ENCODE results near the gene TAPT1.

TAPT1 gene

DNA sequence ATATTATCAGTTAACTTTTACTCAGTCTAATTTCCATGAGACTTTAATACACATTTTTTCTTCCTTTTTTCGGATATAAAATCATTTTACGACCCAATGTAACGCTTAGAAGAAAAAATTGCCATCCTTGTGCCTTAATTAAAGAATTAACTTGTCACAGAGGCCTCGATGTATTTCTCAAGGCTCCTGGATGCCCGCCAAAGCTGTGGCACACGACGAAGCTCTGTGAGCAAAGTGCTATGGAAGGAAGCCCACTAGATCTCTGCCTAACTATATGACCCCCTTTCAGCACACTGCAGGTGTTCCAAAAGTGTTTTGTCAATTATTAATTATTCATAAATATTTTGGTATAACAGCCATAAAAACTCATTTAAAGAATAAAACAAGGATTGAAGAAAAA, 54.4 kb downstream of the TAPT1 start:
- no peak overlapping the region for H3K4me3 ChIP-seq (ENCODE audit: low read depth, low read length)
- TF ChIP-seq, protein P1, sequence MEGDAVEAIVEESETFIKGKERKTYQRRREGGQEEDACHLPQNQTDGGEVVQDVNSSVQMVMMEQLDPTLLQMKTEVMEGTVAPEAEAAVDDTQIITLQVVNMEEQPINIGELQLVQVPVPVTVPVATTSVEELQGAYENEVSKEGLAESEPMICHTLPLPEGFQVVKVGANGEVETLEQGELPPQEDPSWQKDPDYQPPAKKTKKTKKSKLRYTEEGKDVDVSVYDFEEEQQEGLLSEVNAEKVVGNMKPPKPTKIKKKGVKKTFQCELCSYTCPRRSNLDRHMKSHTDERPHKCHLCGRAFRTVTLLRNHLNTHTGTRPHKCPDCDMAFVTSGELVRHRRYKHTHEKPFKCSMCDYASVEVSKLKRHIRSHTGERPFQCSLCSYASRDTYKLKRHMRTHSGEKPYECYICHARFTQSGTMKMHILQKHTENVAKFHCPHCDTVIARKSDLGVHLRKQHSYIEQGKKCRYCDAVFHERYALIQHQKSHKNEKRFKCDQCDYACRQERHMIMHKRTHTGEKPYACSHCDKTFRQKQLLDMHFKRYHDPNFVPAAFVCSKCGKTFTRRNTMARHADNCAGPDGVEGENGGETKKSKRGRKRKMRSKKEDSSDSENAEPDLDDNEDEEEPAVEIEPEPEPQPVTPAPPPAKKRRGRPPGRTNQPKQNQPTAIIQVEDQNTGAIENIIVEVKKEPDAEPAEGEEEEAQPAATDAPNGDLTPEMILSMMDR (IDR thresholded peaks at IDR 0.05; ENCODE audit: low read depth, low read length, missing control alignments) = no peak
- in situ Hi-C loops (cut with HindIII; ENCODE audit: low sequenced_read_pairs) = no loop called here
- DNase-seq (ENCODE audit: low read depth) = no peak

DNA sequence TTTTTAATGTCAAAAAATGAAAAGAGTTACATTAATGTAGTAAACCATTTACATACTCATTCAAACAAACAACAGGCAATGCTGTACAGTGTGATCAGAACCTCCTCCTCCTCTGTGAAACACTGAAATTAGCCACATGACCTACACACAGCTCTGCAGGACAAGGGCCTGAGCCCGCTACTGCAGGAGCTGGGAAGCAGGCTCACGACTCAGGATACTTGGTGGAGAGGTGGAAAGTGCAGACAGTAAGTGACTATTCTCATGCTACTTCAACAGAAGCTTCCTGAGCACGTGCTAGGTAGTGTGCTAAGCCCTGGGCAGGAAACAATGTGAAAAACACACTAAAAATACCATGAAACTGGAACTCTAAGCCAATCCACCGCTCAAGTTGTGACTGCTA, 56.8 kb downstream of the TAPT1 start:
- TF ChIP-seq, protein P1 (IDR thresholded peaks at IDR 0.05; ENCODE audit: low read depth, low read length, missing control alignments) = no peak
- no peak overlapping the region for H3K4me3 ChIP-seq (ENCODE audit: low read depth, low read length)
- DNase-seq (ENCODE audit: low read depth) = no peak
- in situ Hi-C loops (cut with HindIII; ENCODE audit: low sequenced_read_pairs) = no loop called here

DNA sequence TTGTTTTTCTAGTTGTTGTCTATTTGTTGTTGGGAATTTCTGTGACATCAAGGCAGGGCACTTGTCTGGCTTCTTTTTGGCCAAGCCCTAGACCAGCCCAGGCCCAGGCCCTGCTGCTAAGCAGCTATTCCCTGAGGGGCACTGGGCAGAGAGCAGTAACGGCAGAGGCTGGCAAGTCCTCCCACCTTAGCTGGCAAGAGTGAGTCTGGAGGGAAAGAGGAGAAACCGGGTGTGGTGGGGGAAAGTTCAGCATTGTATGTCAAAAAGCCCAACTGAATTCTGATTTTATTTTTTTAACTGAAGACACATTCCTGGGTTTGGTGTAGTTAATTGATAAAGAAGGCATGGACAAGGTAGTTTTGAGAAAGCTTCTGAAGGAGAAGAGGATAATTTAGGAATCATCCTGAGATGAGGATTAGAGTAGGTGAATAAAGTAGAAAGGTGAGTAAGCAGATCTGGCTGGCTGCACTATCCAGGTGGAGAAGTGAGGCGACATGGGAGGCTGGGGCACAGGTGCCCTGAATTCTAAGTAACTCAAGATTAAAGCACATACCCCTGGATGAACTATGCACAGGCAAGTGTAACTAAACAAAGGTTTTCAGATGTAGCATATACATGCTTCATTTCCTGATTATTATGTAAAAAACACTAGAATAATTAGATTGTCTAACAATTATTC, 57.4 kb downstream of the TAPT1 start:
- TF ChIP-seq, protein P1 (IDR thresholded peaks at IDR 0.05; ENCODE audit: low read depth, low read length, missing control alignments) = no peak
- in situ Hi-C loops (cut with HindIII; ENCODE audit: low sequenced_read_pairs) = no loop called here
- DNase-seq (ENCODE audit: low read depth) = no peak

GRCh38 chr4:16168144-16168543, 58.1 kb downstream of the TAPT1 start:
- in situ Hi-C loops (cut with HindIII; ENCODE audit: low sequenced_read_pairs) = no loop called here
- H3K4me3 ChIP-seq (ENCODE audit: low read depth, low read length) = no peak overlapping the region
- no peak for DNase-seq (ENCODE audit: low read depth)
- TF ChIP-seq, protein P1 (IDR thresholded peaks at IDR 0.05; ENCODE audit: low read depth, low read length, missing control alignments) = no peak

More for the DNA sequence above, 57.4 kb downstream of the TAPT1 start:
- no peak overlapping the region for H3K4me3 ChIP-seq (ENCODE audit: low read depth, low read length)

DNA sequence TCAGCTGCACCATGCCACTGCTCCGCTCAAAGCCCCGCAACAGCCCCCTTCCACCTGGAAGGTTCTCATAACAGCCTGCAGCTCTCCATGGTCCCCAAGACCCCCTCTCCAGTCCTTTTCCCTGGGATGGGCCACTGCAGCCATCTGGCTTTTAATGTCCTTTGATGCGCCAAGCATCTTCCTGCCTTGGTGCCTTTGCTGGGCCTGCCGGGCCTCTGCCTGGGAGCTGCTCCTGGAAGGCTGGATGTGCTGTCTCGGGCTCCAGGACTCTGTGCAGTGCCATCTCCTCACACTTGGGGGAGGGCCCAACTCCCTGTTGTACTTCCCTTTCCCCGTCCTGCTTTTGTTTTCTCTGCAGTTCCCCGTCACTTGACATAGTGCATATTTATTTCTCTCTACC, 60.3 kb downstream of the TAPT1 start:
- no peak overlapping the region for H3K4me3 ChIP-seq (ENCODE audit: low read depth, low read length)
- DNase-seq (ENCODE audit: low read depth) = no peak
- TF ChIP-seq, protein P1 (IDR thresholded peaks at IDR 0.05; ENCODE audit: low read depth, low read length, missing control alignments) = no peak
- in situ Hi-C loops (cut with HindIII; ENCODE audit: low sequenced_read_pairs) = no loop called here

GRCh38 chr4:16162891-16163290, 63.4 kb downstream of the TAPT1 start:
- TF ChIP-seq, protein P1 (IDR thresholded peaks at IDR 0.05; ENCODE audit: low read depth, low read length, missing control alignments) = no peak
- no peak for DNase-seq (ENCODE audit: low read depth)
- in situ Hi-C loops (cut with HindIII; ENCODE audit: low sequenced_read_pairs) = no loop called here
- no peak overlapping the region for H3K4me3 ChIP-seq (ENCODE audit: low read depth, low read length)

Data from astrocyte of the cerebellum (primary cell).